Osteocyte (in vitro differentiated cells): ENCODE data around the gene COPE. TPM values are rescaled to one million over a fixed set of nuclear protein-coding genes. Genes with fewer than 3 reads are reported as not detected.

ENCODE experiments used
- DNase-seq: peaks from one replicate; pipeline ENCODE4 v3.0.0; 2021; ENCODE audit warnings: mixed read lengths; ENCODE audit not compliant: unreplicated experiment; ENCODE audit errors: extremely low spot score
- H3K27ac Mint-ChIP-seq: one replicate; pipeline ENCODE4 v1.8.0; 2021; ENCODE audit warnings: mild to moderate bottlenecking, mixed read lengths; ENCODE audit not compliant: unreplicated experiment
- H3K27me3 Mint-ChIP-seq: one replicate; pipeline ENCODE4 v1.8.0; 2021; ENCODE audit warnings: mixed read lengths; ENCODE audit not compliant: unreplicated experiment
- H3K36me3 Mint-ChIP-seq: one replicate; pipeline ENCODE4 v1.8.0; 2021; ENCODE audit warnings: mixed read lengths; ENCODE audit not compliant: unreplicated experiment
- H3K4me1 Mint-ChIP-seq: one replicate; pipeline ENCODE4 v1.8.0; 2021; ENCODE audit warnings: mixed read lengths; ENCODE audit not compliant: unreplicated experiment
- H3K4me3 Mint-ChIP-seq: one replicate; pipeline ENCODE4 v1.8.0; 2021; ENCODE audit warnings: mild to moderate bottlenecking, moderate library complexity, mixed read lengths; ENCODE audit not compliant: unreplicated experiment
- H3K9me3 Mint-ChIP-seq: one replicate; pipeline ENCODE4 v1.8.0; 2021; ENCODE audit warnings: mixed read lengths; ENCODE audit not compliant: unreplicated experiment
- total RNA-seq: library from RNA; stranded (reverse); gene quantifications from 2 replicates; pipeline ENCODE4 v1.2.1, GENCODE V29; 2021
- TF ChIP-seq, protein P1 (sequence below): fragments of 200-600 bp; sonication (generic); IDR thresholded peaks from 2 replicates; pipeline ENCODE4 v1.5.0; 2021; ENCODE audit warnings: antibody characterized with exemption, mild to moderate bottlenecking, moderate library complexity

COPE gene
- total RNA-seq, 1 donor from 2014 or later: 175 TPM

DNA sequence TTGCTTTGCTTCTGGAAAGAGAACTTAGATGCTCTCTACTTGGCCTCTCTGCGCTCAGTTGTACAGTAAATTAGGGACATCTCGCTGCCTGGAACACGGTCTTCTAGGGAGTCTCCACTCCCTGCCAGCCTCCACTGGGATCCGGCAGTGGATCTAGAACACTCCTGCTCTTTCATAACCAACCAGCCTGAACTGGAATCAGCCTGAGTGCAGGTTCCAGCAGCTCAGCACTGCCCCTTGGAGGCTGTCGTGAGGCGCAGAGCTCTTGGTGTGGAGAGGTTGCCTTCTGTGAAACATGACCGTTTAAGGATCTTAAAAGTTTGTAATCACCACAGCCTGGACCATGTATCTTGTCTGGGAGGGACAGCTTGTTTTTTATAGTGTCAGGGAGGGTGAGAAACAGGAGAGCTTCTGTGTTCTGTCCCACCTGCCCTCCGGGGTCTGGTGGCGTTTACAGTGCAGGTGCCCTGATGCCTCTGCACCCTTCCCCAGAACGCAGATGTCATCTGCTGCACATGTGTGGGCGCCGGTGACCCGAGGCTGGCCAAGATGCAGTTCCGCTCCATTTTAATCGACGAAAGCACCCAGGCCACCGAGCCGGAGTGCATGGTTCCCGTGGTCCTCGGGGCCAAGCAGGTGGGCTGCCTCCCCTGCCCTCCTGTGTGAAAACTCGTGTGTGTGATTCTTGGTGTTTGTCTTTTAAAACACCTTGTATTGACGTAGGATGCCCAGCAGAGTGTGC lies 62.6 kb downstream of the COPE start:
- Mint-ChIP-seq H3K4me1 (no peaks in the 10 kb centered on the region), H3K4me3 (no peak overlapping the region), H3K9me3 (no peaks in the 10 kb centered on the region), H3K36me3 (peaks cover 35% of the 10 kb centered on the region), H3K27ac (no peak overlapping the region), H3K27me3 (no peaks in the 10 kb centered on the region)
- TF ChIP-seq, protein P1, sequence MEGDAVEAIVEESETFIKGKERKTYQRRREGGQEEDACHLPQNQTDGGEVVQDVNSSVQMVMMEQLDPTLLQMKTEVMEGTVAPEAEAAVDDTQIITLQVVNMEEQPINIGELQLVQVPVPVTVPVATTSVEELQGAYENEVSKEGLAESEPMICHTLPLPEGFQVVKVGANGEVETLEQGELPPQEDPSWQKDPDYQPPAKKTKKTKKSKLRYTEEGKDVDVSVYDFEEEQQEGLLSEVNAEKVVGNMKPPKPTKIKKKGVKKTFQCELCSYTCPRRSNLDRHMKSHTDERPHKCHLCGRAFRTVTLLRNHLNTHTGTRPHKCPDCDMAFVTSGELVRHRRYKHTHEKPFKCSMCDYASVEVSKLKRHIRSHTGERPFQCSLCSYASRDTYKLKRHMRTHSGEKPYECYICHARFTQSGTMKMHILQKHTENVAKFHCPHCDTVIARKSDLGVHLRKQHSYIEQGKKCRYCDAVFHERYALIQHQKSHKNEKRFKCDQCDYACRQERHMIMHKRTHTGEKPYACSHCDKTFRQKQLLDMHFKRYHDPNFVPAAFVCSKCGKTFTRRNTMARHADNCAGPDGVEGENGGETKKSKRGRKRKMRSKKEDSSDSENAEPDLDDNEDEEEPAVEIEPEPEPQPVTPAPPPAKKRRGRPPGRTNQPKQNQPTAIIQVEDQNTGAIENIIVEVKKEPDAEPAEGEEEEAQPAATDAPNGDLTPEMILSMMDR: peak; percentile 31
- DNase-seq: no peak

DNA sequence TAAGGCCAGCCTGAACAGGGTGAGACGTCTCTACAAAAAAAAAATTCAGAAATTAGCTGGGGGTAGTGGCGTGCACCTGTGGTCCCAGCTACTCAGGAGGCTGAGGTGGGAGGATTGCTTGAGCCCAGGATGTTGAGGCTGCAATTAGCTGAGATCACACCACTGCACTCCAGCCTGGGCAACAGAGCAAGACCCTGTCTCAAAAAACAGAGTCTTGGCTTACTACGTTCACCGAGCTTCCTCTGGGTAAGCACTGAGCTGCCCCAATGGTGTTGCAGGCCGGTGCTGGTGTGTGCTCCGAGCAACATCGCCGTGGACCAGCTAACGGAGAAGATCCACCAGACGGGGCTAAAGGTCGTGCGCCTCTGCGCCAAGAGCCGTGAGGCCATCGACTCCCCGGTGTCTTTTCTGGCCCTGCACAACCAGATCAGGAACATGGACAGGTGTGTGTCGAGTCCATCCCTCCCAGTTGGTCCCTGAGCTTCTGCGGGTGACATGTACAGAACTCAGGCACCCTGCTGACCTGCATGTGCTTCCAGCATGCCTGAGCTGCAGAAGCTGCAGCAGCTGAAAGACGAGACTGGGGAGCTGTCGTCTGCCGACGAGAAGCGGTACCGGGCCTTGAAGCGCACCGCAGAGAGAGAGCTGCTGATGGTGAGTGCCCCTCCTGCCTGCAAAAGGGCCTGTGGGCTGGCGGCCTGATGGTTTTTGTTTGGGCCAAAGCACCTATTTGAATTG lies 63.4 kb downstream of the COPE start:
- Mint-ChIP-seq H3K36me3 (peaks cover 37% of the 10 kb centered on the region), H3K27ac (no peak overlapping the region), H3K4me1 (no peaks in the 10 kb centered on the region), H3K27me3 (no peaks in the 10 kb centered on the region), H3K9me3 (no peaks in the 10 kb centered on the region), H3K4me3 (no peak overlapping the region)
- no peak for DNase-seq
- TF ChIP-seq, protein P1: no peak

GRCh38 chr19:18854982-18855381 lies 64.2 kb downstream of the COPE start:
- no peaks in the 10 kb centered on the region for H3K4me1 Mint-ChIP-seq
- peaks cover 37% of the 10 kb centered on the region for H3K36me3 Mint-ChIP-seq
- DNase-seq: no peak
- TF ChIP-seq, protein P1: no peak
- H3K4me3 Mint-ChIP-seq: no peak overlapping the region
- H3K27ac Mint-ChIP-seq: no peak overlapping the region
- H3K27me3 Mint-ChIP-seq: no peaks in the 10 kb centered on the region
- no peaks in the 10 kb centered on the region for H3K9me3 Mint-ChIP-seq

- Mint-ChIP-seq H3K4me3 (no peak overlapping the region), H3K9me3 (no peaks in the 10 kb centered on the region)
- DNase-seq: no peak
Measured at GRCh38 chr19:18853755-18854427, 65.3 kb downstream of the COPE start.

More at GRCh38 chr19:18853755-18854427, 65.3 kb downstream of the COPE start:
- H3K27me3 Mint-ChIP-seq: no peaks in the 10 kb centered on the region
- TF ChIP-seq, protein P1: no peak
- no peak overlapping the region for H3K27ac Mint-ChIP-seq
- H3K36me3 Mint-ChIP-seq: peaks cover 37% of the 10 kb centered on the region
- no peaks in the 10 kb centered on the region for H3K4me1 Mint-ChIP-seq
